NCI-H226 (cell line): ENCODE data around the gene BCS1L.

Experiments used
- DNase-seq: peaks from one replicate; pipeline ENCODE4 v3.0.0-alpha.2; 2015

The BCS1L gene

DNA sequence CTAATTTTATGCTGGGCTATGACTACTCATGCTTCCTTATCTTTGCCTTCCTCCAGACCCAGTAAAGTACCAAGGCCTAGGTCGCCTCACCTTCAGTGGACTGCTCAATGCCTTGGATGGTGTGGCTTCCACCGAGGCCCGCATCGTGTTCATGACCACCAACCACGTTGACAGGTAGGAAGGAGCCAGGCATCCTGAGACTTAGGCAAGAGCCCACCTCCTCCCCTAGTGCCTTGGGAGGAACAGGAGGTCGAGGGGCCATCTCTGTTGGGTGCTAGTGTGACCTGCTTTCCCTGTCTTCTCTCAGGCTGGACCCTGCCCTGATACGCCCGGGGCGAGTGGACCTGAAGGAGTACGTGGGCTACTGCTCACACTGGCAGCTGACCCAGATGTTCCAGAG is 3.3 kb downstream of the BCS1L start:
- DNase-seq = no peak

DNA sequence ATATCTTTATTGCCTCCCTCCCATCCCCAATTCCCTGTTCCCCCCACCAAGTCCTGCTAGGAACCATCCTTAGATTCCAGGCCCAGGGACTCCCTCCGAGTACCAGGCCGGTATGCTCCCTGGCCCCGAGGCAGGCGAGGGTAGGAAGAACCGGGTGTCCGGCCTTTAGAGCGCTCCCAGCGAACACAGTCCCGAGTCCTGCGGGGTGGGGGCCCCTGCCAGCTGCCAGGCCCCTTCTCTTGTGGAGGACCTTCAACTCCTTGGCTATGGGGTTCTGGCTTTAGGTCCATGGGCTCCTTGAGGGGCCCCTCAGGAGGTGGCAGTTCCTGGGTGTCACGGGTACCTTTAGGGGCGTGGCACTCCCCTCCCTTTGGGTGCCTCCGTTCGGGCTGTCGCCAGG is 4.4 kb downstream of the BCS1L start:
- no peak for DNase-seq

DNA sequence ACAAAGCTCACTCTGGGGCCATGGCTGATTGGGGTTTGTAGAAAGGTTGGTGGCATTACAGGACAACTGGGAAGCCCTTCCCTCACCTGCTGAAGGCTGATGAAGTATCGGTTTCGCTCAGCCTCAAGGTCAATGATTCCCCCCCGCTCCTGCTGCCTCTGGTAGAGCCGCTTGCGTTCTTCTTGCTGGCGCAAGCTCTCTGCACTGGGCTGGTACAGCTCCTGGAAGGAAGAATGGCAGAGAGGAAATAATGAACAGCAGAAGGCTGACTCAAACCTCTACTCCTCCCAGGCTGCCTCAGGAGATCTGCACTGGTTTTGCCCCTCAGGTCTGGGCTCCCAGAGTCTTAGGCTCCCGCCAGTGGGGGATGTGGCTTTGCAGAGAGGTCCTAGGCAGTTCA is 5.2 kb downstream of the BCS1L start:
- DNase-seq = no peak

DNA sequence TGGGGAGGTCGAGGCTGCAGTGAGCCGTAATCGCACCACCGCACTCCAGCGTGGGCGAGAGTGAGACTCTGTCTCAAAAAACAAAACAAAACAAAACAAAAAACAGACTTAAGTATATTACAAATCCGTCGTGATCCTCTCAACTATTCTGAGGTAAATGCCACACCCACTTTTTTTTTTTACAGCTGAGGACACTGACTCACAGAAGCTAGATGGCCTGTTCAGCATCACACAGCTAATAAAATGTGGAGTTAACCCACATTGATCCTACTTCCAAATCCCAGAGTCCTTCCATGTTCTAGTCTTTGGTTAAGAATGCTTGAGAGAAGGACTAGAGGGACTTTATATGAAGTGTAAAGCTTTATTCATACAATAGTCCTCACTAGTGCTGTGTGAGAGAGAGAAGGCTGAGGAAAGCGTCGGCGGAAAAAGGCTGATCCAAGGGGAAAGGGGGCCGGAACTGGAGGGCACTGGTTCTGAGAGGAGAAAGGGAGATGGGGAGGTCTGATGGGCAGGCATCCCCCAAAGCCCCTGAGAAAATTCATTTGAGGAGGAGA is 11.7 kb downstream of the BCS1L start:
- no peak for DNase-seq

DNA sequence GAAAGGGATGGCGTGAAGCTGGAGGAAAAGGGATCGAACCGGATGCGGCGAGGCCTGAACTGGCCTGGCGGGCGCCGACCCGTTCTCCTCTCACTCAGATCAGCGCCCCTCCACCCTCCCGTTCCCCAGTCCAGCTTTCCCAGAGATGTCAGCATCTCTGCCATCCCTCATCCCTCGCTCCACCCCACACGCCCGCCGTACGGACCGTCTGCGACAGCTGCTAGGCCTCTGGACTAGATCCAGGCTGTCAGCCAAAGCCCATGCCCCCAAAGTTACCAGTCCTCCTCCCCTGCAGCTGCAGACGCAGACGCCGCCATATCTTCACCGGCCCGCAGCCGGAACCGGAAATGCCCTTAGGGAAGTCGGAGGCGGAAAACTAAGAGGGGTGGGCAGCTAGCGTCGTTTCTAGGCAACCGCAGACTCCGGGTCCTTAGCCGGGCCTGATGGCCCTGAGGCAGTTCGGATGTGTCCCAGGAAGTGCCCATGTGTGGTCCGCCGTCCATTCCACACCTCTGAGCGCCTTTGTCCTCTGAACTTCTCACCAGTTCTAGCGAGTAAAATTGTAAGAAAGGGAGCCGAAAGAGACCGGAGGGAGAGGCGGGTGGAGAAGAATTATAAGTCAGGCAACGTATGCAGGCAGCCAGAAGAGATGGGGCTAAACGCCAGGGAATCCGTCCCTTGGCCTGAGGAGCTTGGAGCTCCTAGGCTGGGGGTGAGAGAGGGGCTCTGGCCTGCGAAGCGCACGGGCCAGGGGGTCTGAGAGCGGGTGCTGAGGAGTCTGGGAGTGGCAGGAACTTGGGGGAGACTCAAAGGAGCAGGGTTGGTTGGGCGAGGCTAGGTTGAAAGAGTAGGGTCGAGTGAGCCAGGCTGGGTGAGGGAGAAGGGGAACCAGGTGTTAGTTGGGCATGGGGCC is 12.4 kb downstream of the BCS1L start, which contains the start of the genes RNF25 and STK36:
Gene RNF25, minus strand, starts transcription at position 349 of the 913 bp plus-strand sequence. Its CDS starts 32 bp downstream, at position 317.
Gene STK36, plus strand, starts transcription at position 433 of the 913 bp plus-strand sequence. CDS start 744 bp downstream, outside the sequence.
- peak; percentile 70 for DNase-seq

DNA sequence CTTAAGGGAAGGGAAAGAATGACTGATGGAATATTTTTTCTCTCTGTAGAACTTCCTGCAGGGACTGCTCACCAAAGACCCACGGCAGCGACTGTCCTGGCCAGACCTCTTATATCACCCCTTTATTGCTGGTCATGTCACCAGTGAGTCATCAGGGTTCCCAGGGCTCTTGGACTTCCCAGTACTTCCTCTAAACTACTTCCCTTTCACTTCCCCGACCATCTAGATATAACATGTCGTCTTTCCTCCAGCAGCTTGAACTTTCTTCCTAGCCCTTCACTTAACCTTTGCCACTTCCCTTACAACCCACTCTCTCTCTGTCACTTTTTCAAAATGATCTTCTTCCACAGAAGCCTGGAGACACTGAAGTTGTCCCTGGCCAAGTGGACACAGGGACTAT is 19.6 kb downstream of the BCS1L start:
- DNase-seq = no peak

DNA sequence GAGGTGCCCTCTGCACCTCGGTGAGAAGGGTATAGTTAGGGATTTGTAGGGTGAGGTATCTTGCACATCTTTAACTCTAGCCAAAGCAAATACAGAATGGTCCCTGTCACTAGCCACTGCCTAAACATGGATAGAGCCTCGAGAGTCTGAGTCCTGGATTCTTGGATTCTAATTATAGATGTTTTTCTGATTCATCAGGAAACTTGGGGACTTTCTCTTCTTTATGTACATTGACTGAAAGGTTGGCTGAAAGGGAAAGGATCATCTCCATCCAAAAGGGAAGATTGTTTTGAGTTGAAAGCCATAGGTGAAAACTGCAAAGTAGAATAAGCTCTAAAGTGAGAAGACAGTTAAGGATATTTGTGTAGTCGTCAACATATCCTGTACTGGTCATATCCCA is 20.6 kb downstream of the BCS1L start:
- DNase-seq = no peak

DNA sequence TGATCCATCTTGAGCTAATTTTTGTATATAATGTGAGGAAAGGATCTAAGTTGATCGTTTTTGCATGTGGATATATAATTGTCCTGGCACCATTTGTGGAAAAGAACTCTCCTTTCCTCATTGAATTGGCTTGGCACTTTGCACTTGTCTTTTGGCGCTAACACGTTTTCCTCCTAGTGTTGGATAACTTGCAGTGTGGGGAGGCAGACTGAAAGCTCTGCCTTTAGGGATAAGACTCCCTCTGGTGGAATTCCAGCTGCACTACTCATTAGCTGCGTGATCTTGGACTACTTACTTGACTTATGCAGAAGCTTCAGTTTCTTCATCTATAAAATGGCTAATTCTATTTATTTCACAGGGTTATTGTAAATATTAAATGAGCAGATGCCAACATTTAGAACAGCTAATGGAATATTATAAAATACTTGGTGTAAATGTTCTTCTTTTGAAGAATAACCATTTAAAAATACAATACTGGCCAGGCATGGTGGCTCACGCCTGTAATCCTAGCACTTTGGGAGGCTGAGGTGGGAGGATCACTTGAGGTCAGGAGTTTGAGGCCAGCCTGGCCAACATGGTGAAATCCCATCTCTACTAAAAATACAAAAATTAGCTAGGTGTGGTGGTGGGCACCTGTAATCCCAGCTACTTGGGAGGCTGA is 28.0 kb downstream of the BCS1L start:
- DNase-seq = peak; percentile 21

DNA sequence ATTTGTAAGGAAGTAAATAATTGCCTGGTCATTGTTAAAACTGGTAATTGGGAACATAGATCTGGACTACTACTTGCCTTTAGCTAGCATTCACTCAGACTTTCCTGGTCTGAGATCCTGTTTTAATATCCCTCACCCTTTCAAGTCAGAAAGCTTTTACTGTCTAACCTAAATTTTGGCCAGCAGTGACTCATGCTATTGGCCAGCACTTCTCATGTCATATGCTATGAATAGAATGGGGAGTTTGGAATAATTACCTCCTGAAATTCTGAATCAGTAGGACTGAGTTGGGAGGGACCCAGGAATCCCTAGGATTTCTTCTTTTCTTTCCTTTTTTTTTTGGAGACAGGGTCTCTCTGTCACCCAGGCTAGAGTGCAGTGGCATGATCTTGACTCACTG is 31.8 kb downstream of the BCS1L start:
- no peak for DNase-seq

DNA sequence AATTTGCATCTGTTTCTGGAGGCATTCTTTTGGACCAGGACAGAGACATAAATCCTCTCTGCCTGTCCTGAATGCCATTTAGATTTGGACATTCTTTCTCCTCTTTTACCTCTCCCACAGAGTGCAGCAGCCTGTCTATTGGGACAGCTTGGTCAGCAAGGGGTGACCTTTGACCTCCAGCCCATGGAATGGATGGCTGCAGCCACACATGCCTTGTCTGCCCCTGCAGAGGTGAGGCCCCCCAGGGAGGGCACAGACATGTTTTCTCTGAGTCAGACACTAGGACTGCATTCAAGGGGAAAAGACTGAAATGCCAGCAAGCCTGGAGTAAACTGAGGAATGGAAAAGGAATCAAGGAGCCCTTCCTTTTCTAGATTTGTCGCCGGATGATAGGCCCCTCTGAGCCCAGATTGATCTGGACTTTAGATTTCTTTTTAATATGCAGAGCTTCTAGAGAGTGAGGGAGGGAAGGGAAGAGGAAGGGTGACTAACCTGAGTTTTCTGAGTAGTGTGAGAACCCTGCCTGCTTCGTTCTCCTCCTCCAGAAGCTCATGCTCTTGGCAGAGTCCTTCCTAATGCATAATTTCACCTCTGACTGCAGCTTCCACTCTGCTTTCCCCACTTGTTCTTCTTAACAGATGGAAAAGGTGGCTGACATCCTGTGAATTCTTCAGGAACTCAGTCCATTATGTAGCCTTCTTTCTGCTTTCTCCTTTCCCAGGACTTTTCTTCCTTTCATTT is 35.1 kb downstream of the BCS1L start:
- DNase-seq = no peak

DNA sequence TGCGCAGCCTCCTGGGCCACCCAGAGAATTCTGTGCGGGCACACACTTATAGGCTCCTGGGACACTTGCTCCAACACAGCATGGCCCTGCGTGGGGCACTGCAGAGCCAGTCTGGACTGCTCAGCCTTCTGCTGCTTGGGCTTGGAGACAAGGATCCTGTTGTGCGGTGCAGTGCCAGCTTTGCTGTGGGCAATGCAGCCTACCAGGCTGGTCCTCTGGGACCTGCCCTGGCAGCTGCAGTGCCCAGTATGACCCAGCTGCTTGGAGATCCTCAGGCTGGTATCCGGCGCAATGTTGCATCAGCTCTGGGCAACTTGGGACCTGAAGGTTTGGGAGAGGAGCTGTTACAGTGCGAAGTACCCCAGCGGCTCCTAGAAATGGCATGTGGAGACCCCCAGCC is 39.4 kb downstream of the BCS1L start:
- no peak for DNase-seq

DNA sequence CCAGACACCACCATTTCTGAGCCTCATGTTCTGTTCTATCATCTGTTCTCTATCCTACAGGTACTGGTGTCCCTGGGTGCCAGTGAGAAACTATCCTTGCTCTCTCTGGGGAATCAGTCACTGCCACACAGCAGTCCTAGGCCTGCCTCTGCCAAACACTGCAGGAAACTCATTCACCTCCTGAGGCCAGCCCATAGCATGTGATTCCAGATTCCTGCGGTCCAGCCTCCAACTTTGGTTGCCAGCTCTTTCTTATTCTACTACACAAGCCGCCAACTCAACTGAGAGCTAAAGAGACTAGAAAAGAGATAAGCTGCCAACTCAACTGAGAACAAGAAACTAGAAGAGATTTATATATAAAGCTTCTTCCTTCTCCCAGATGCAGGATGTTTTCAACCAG is 42.3 kb downstream of the BCS1L start:
- no peak for DNase-seq

DNA sequence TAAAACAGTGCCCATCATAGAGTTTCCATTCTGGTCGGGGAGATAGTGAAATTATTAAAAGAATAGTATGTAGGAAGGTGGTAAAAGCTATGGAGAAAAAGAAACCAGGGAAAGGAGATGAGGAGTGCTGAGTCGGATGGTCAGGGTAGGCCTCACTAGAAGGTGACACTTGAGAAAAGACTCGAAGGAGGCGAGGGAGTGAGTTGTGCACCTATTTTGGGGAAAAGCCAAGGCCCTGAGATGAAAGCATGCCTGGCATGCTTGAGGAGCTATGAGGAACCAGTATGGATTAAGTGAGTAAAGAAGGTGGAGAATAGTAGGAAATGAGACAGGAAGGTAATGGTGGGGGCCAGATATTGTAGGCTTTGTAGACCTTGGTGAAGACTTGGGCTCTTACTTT is 43.9 kb downstream of the BCS1L start:
- no peak for DNase-seq

DNA sequence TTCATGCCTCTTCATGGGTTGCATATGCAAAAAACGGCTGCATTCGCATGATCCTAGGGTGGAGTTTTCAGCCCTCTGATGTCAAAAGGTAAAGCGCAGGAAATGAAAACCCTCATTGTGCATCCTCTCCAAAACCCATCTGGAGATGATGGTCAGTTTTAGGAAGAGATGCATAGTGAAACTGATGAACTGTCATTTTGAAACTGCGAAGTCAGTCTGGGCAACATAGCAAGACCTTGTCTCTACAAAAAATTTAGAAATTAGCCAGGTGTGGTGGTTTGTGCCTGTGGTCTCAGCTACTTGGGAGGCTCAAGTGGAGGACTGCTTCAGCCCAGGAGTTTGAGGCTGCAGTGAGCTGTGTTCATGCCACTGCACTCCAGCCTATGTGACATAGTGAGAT is 48.6 kb downstream of the BCS1L start:
- DNase-seq = no peak

DNA sequence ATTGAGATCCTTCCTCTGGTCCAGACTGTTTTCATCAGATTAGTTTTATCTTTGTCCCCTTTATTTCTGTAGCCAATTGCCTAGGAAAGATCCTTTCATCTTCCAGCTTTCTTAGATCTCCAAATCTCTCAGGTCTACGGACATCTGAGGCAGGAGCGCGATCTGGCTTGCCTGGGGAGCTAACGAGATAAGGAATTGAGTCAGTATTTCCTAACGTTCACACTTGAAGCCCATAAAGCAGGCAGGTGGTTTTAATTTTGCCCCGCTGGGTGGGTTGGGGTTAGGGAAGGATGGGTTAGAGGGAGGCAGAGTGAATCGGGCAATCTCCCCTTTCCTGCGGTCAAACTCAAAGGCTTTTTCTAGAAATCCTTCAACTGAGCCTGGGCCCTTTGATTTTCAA is 50.4 kb downstream of the BCS1L start:
- no peak for DNase-seq

DNA sequence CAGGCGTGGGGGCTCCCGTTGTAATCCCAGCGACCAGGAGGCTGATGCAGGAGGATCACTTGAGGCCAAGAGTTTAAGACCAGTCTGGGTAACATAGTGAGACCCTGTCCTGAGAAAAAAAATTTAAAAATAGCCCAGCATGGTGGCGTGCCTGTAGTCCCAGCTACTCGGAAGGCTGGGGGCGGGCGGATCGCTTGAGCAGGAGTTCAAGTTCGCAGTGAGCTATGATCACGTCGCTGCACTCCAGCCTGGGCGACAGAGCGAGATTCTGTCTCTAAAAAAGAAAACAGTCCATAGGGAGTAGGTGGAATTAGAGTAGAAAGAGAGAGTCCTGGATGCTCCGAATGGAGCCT is 50.8 kb downstream of the BCS1L start:
- DNase-seq = no peak

DNA sequence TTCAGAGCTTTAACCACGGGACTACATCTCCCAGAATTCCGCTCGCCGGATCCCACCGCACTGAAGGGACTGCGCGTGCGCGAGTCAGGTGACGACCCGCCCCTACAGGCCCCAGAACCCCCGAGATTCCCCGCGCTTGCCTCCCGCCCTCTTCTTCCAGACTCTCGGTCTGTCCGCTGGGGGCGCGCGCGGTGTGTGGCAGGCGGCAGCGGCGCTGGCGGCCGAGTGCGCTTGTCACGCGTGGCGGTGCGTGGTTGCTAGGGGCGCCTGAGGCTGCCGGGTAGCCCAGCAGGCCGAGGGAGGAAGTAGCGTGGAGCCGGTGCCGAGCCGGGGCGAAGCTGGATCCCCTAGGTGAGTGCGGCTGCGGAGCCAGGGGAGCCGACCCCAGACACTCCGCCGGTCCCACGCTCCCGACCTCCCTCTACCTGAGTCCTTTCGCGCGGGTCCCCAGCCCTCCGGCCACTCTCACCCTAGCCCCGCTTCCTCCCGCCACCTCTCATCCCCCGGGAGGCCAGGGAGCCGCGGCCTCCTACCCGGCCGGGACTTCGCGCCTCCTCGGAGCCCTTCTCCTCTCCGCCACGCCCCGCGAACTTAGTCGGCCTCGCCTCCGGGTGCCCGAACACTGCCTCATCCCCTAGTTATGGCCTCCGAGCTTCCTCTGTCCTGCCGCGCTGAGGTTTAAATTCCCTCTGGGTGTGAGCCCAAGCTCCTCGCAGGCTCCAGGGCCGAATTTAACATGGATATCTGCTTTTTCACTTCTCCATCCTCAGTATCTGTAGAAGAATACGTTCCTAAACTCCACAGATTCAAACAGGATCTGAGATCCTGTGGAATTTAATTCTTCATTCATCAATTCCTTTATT is 51.4 kb downstream of the BCS1L start, which contains the start of gene TTLL4:
Gene TTLL4, plus strand, starts transcription at position 149 of the 863 bp plus-strand sequence. CDS start 26,842 bp downstream, outside the sequence.
- peak; percentile 79 for DNase-seq

DNA sequence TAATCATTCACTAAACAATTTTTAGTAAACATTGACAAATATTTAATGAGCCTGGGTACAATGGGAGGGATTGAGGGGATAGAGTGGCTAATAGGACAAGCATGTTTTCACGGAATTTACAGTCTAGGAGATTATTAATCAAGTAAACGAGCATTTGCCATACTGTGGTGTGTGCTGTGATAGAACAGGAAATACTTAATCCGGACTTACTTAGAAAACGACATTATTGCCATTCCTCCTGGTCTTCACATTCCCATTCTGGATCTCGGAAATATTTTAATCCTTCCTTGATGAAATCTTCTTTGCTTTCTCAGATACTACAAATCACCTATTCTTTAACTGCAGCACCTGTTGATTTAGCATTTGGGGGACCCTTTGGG is 52.1 kb downstream of the BCS1L start:
- DNase-seq = no peak
